Measurements from ENCODE around the gene SPON1.

DNA sequence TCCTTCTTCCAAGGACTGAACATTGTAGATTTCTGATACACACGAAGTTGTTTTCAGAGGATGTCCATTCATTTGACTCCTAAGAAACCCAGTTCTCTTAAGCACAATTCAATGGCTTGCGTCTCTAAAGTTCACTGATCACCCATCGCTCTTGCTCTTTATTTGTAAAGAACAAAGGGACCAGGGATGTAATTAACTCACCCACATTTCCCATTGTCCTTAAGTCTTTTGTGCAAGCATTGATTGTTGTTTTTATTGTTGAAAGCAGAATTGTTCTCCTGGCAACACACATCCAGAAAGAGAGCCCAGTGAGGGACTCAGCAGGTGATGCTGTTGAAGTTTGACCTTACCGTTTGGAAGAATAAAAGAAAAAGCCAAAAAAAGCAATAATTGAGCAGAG is 59.2 kb downstream of the SPON1 start:
- TF ChIP-seq CTCF (IDR thresholded peaks at IDR 0.05) (no peak), EP300 (IDR thresholded peaks at IDR 0.05) (no peak)

Data from ovary (tissue), 3 donors.